Upper lobe of right lung (tissue), 1 donor: ENCODE measurements around the gene HMGCLL1. TPM values are rescaled to one million over a fixed set of nuclear protein-coding genes. Genes with fewer than 3 reads are reported as not detected.

Experiments
- ATAC-seq: fragments of 200-7000 bp; cut with Tn5 transposase; one replicate; pipeline ENCODE4 v1.9.1; 2020; ENCODE audit warnings: mild to moderate bottlenecking, moderate library complexity
- DNase-seq: peaks from one replicate; pipeline ENCODE4 v3.0.0-alpha.2; 2020
- H3K27ac ChIP-seq: fragments of 200-600 bp; one replicate; pipeline ENCODE4 v1.8.0; 2022
- H3K27me3 ChIP-seq: fragments of 200-600 bp; one replicate; pipeline ENCODE4 v1.8.0; 2022; ENCODE audit warnings: mild to moderate bottlenecking
- H3K36me3 ChIP-seq: fragments of 200-600 bp; one replicate; pipeline ENCODE4 v1.8.0; 2022
- H3K4me1 ChIP-seq: fragments of 200-600 bp; one replicate; pipeline ENCODE4 v1.8.0; 2022
- H3K4me3 ChIP-seq: fragments of 200-600 bp; one replicate; pipeline ENCODE4 v1.8.0; 2022; ENCODE audit warnings: mild to moderate bottlenecking
- H3K9me3 ChIP-seq: fragments of 200-600 bp; one replicate; pipeline ENCODE4 v1.8.0; 2022
- CTCF ChIP-seq: fragments of 200-600 bp; IDR thresholded peaks from one replicate; pipeline ENCODE4 v1.8.0; 2022; ENCODE audit warnings: antibody characterized with exemption
- intact Hi-C: fragments of 100-400 bp; cut with DNase I; formaldehyde crosslinking; loops from one replicate; pipeline ENCODE4 v1.11.0; 2022
- total RNA-seq: library from RNA; stranded (reverse); fragmentation: NEBNext Ultra II Directional; extraction: Animal tissue kit (Norgen Biotek cat#: 25700); gene quantifications from one replicate; pipeline ENCODE4 v1.2.1, GENCODE V29; 2021
- donor health status: DM: no; HTN: yes; CAD: no; lungs with severe emphysema.

The HMGCLL1 gene
- total RNA-seq, 1 donor from 2014 or later, result 4.2 TPM

GRCh38 chr6:55494411-55494810, 84.6 kb downstream of the HMGCLL1 start:
- DNase-seq (no peak), ATAC-seq (no peak)
- H3K4me1 ChIP-seq, result no peaks in the 10 kb centered on the region
- H3K4me3 ChIP-seq, result no peak overlapping the region
- no peak for TF ChIP-seq CTCF
- no peaks in the 10 kb centered on the region for H3K9me3 ChIP-seq
- no peaks in the 10 kb centered on the region for H3K36me3 ChIP-seq
- H3K27ac ChIP-seq, result no peak overlapping the region
- no peaks in the 10 kb centered on the region for H3K27me3 ChIP-seq
- intact Hi-C loops, result no loop called here

- Histone ChIP-seq H3K27ac (no peak overlapping the region), H3K9me3 (no peaks in the 10 kb centered on the region), H3K36me3 (no peaks in the 10 kb centered on the region), H3K4me1 (no peaks in the 10 kb centered on the region), H3K4me3 (no peak overlapping the region), H3K27me3 (no peaks in the 10 kb centered on the region)
- ATAC-seq, result no peak
- intact Hi-C loops, result no loop called here
- TF ChIP-seq CTCF, result no peak
- DNase-seq, result no peak
Measured at GRCh38 chr6:55492259-55492658, 86.7 kb downstream of the HMGCLL1 start.

DNA sequence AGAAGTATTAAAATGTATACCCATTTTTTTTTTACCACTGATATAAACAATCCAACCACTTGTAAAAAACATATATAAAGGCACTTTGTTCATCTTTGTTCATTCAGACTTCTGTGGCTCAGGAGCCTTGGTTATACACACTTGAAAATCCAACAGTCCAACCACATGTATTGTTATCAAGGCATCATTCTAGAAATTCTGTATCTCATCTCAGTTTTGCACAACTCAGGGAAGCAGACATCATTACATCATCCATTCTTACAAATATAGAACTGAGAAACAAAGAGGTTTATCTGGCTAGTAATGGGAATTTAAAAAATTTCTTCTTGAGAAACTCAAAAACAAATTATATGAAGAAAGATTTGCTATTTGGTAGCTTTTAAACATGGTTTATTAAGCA, 88.1 kb downstream of the HMGCLL1 start:
- H3K4me3 ChIP-seq, result no peak overlapping the region

DNA sequence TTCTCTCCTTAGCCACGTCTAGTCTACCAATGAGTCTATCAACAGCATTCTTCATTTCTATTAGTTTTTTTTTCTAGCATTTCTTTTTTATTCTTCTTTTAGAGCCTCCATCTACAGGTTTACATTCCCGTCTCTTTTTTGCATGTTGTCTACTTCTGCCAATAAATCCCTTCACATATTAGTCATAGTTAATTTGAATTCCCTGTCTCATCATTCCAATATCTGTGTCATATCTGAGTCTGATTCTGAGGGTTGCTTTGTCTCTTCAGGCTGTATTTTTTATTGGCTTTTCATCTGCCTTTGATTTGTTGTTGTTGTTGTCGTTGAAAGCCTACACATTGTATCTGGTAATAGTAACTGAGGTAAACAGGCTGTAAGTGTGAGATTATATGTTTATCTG, 104.6 kb downstream of the HMGCLL1 start:
- H3K4me1 ChIP-seq, result no peaks in the 10 kb centered on the region
- no peaks in the 10 kb centered on the region for H3K27me3 ChIP-seq
- H3K4me3 ChIP-seq, result no peak overlapping the region
- H3K36me3 ChIP-seq, result no peaks in the 10 kb centered on the region
- intact Hi-C loops, result no loop called here
- no peak for DNase-seq
- H3K9me3 ChIP-seq, result no peaks in the 10 kb centered on the region
- H3K27ac ChIP-seq, result no peak overlapping the region
- no peak for ATAC-seq
- no peak for TF ChIP-seq CTCF

More for the DNA sequence above, 88.1 kb downstream of the HMGCLL1 start:
- Histone ChIP-seq H3K9me3 (no peaks in the 10 kb centered on the region), H3K27me3 (no peaks in the 10 kb centered on the region), H3K36me3 (no peaks in the 10 kb centered on the region), H3K27ac (no peak overlapping the region), H3K4me1 (no peaks in the 10 kb centered on the region)
- ATAC-seq (no peak), DNase-seq (no peak)
- intact Hi-C loops, result no loop called here
- TF ChIP-seq CTCF, result no peak

- Histone ChIP-seq H3K27me3 (no peaks in the 10 kb centered on the region), H3K27ac (no peak overlapping the region), H3K9me3 (no peaks in the 10 kb centered on the region), H3K4me3 (no peak overlapping the region), H3K36me3 (no peaks in the 10 kb centered on the region), H3K4me1 (no peaks in the 10 kb centered on the region)
- no peak for TF ChIP-seq CTCF
- intact Hi-C loops, result no loop called here
- ATAC-seq, result no peak
- no peak for DNase-seq
Measured at GRCh38 chr6:55473722-55474121, 105.3 kb downstream of the HMGCLL1 start.

GRCh38 chr6:55469951-55470366, 109.0 kb downstream of the HMGCLL1 start:
- Histone ChIP-seq H3K27ac (no peak overlapping the region), H3K4me1 (no peaks in the 10 kb centered on the region), H3K4me3 (no peak overlapping the region), H3K9me3 (no peaks in the 10 kb centered on the region), H3K27me3 (no peaks in the 10 kb centered on the region), H3K36me3 (no peaks in the 10 kb centered on the region)
- TF ChIP-seq CTCF, result no peak
- intact Hi-C loops, result no loop called here
- ATAC-seq, result no peak
- no peak for DNase-seq
